H7 (cell line): Measurements from ENCODE around the gene EIF5A. TPM values are rescaled to one million over a fixed set of nuclear protein-coding genes. Genes with fewer than 3 reads are reported as not detected.

Experiments used
- DNase-seq: peaks from one replicate; pipeline ENCODE4 v3.0.0; 2012
- H3K27me3 ChIP-seq: 2 replicates; pipeline ENCODE4 v1.6.0; 2011; ENCODE audit warnings: mild to moderate bottlenecking, low read length; ENCODE audit not compliant: control insufficient read depth, insufficient read depth
- H3K36me3 ChIP-seq: replicated peaks from 2 replicates; pipeline ENCODE4 v1.5.1; 2011; ENCODE audit warnings: low read length; ENCODE audit not compliant: control insufficient read depth, insufficient read depth
- H3K4me3 ChIP-seq: 2 replicates; pipeline ENCODE4 v1.5.1; 2011; ENCODE audit warnings: low read depth, mild to moderate bottlenecking, control low read depth, low read length, moderate library complexity; ENCODE audit not compliant: insufficient read depth
- total RNA-seq: library from RNA; depleted of rRNA; stranded (reverse); fragments of >200 nt; shearing (Covaris generic); gene quantifications from 2 replicates; pipeline ENCODE4 v1.2.3, GENCODE V29; 2014

Gene EIF5A
- total RNA-seq, 1 experiment from 2014 or later: 1,116 TPM

- H3K36me3 ChIP-seq: no peaks in the 10 kb centered on the region; the same call in 1 of the 2 replicates
- no peak overlapping the region for H3K4me3 ChIP-seq
- peaks cover 5% of the 10 kb centered on the region; the same call in 1 of the 2 replicates for H3K27me3 ChIP-seq
- DNase-seq: peak; percentile 57
These were observed 39.6 kb downstream of the EIF5A start for GRCh38 chr17:7346761-7347614.

DNA sequence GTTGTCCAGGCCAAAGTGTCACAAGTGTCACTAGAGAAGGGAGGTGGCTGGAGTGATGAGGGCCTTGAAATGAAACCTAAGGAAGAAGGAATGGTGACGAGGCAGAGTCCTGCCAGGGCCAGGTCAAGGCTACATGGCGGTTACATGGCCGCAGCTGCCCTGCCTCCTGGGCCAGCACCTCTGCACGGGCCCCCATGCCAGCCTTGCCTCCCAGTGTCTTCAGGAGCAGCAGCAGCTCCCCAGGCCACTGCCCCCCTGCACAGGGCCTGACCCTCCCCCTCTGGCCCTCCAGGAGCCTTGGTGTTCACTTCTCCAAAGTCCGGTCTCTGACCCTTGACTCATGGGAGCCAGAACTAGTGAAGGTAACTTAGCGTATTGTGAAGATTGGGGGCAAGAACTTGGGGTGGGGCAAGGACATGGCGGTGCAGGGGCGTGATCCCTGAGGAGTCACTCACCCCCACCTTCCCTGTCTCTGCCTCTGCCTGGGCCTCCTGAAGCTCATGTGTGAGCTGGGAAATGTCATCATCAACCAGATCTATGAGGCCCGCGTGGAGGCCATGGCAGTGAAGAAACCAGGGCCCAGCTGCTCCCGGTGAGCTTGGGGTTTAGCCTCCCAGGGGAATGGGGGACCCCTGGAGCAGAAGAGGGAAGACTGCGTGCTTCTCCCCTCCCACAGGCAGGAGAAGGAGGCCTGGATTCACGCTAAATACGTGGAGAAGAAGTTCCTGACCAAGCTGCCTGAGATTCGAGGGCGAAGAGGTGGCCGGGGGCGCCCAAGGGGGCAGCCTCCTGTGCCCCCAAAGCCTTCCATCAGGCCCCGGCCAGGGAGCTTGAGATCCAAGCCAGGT is 40.4 kb downstream of the EIF5A start:
- Histone ChIP-seq H3K36me3 (no peaks in the 10 kb centered on the region; the same call in 1 of the 2 replicates), H3K4me3 (no peak overlapping the region), H3K27me3 (peaks cover 5% of the 10 kb centered on the region; the same call in 1 of the 2 replicates)
- no peak for DNase-seq

DNA sequence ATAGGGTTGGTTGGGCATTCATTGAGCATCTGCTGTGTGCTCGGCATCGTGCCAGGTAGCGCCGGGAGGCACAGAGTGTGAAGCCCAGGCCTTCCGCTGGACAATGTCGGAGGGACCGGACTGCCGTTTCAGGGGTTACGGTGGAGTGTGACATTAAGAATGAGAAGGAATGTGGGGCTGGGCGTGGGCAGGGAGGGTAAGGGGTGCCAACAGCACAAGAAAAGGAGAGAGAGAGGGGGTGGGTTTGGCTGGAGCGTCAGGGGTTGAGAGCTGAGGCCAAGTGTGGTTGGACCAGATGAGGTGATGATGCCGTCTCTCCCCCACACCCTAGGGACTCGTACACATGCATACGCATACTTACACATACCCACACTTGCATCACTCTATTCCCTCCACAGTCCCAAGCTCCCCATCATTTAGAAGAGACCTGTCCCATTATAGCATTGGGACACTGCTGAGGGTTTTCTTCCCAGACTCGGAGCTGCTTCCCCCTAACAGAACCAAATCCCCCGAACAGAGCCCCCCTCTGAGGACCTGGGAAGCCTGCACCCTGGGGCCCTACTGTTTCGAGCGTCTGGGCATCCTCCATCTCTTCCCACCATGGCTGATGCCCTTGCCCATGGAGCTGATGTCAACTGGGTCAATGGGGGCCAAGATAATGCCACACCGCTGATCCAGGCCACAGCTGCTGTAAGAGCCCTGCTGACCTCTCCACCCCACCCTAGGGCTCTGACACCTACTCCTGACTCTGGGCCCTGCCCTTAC is 41.2 kb downstream of the EIF5A start:
- Histone ChIP-seq H3K36me3 (no peaks in the 10 kb centered on the region; the same call in 1 of the 2 replicates), H3K4me3 (no peak overlapping the region), H3K27me3 (peaks cover 5% of the 10 kb centered on the region; the same call in 1 of the 2 replicates)
- DNase-seq: no peak

DNA sequence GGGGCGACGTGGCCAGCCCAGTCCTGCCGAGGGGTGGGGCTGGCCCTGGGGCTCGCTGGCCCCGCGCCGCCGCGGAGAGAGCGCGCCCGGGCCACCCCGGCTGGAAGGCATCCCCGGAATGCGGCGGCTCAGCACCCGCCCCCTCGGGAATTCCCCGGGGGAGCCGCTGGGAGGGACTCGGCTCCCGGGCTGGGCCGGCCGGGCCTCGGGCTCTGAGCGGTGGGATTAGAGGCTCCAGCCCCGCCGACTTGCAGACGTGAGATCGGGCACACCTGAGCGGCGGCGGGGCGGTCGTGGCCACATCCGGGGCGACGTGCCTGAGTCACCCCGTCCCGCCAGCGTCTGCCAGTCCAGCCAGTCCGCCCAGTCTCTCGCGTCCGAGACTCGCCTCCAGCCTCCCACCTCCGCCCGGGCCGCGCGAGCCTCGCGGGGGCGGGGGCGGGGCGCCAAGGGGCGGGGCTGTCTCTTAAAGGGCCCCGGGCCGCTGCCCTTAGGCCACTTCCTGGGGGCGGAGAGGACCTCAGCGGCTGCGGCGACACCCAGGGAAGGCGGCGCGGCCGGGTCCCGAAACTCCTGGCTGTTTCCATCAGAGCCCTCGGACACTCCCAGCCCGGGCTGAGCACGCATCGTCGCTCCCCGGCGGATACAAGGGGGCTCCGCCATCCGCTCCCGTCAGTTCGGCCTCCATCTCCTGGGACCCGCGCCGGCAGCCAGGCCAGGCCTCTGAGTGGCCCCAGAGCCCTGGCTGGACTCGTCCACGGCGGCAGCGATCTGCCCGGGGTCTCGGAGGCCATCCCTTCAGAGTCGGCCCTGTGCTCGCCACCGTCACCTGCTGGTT is 44.5 kb downstream of the EIF5A start, which contains the start of gene KCTD11:
TSS of gene KCTD11 (plus strand) at position 498 of the 838 bp plus-strand sequence.
- Histone ChIP-seq H3K36me3 (no peaks in the 10 kb centered on the region), H3K4me3 (peak within 1 kb of the TSS; percentile 76), H3K27me3 (peaks cover 5% of the 10 kb centered on the region; the same call in 1 of the 2 replicates)
- peak; percentile 99 for DNase-seq

DNA sequence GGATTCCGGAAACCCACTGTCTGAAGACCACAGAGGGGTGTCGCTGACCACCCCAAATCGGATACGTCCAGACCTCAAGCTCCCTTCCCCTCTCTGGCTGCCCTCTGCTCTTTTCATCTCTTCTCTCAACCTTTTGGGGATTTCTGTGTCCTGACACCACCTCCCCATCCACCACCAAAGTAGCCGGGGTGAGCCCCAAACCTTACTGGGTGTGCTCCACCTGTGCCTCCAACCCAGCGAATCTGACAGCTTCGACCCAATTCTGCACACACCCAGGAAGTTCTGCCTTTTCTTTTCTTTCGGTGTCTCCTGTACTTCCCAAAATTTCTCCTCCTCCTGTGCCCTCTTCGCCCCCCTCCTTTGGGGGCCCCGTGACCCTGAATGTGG is 45.1 kb downstream of the EIF5A start:
- Histone ChIP-seq H3K4me3 (peak overlapping the region; percentile 76), H3K27me3 (peaks cover 5% of the 10 kb centered on the region; the same call in 1 of the 2 replicates), H3K36me3 (no peaks in the 10 kb centered on the region)
- no peak for DNase-seq

- no peak overlapping the region for H3K4me3 ChIP-seq
- peaks cover 5% of the 10 kb centered on the region; the same call in 1 of the 2 replicates for H3K27me3 ChIP-seq
- DNase-seq: peak; percentile 55
- no peaks in the 10 kb centered on the region for H3K36me3 ChIP-seq
These were observed 45.6 kb downstream of the EIF5A start for GRCh38 chr17:7352910-7353635.

- Histone ChIP-seq H3K27me3 (peaks cover 5% of the 10 kb centered on the region; the same call in 1 of the 2 replicates), H3K4me3 (no peak overlapping the region), H3K36me3 (no peaks in the 10 kb centered on the region)
- DNase-seq: peak; percentile 46
These were observed 46.9 kb downstream of the EIF5A start for GRCh38 chr17:7354262-7354843.

DNA sequence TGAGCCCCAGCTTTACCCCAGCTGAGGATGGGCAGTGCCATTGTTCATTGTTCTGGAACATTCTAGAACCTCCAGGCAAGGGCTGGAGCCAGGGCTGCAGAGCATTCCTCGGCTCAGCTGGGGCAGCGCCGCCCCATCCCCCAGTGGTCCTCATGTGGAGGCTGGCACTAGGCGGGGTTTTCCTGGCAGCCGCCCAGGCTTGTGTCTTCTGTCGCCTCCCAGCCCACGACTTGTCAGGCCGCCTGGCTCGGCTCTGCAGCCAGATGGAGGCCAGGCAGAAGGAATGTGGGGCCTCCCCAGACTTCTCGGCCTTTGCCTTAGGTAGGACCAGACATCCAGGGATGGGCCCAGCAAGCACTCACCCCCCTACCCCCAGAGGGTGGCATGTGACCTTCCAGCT is 47.6 kb downstream of the EIF5A start, which contains the start of gene TMEM95:
TSS of gene TMEM95 (plus strand) at position 104 of the 400 bp plus-strand sequence. CDS start at position 153, 49 bp downstream.
- no peak within 1 kb of the TSS for H3K4me3 ChIP-seq
- H3K27me3 ChIP-seq: peaks cover 5% of the 10 kb centered on the region; the same call in 1 of the 2 replicates
- H3K36me3 ChIP-seq: no peaks in the 10 kb centered on the region
- DNase-seq: peak; percentile 44

DNA sequence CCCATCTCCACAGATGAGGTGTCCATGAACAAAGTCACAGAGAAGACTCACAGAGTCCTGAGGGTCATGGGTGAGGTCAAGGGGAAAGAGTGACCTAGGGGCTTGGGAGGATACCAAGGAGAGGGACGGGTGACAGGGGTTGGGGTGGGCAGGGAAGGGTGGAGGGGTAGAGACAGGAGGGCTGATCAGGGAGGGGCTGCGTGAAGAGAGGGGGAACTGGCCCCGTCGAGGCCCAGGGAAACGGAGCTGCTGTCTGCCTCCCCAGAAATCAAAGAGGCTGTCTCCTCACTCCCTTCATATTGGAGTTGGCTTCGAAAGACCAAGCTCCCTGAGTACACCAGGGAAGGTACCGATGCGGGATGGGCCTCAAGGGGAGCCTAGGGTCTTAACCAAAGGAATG is 48.1 kb downstream of the EIF5A start:
- no peak for DNase-seq
- H3K27me3 ChIP-seq: peaks cover 5% of the 10 kb centered on the region; the same call in 1 of the 2 replicates
- no peaks in the 10 kb centered on the region for H3K36me3 ChIP-seq
- no peak overlapping the region for H3K4me3 ChIP-seq

DNA sequence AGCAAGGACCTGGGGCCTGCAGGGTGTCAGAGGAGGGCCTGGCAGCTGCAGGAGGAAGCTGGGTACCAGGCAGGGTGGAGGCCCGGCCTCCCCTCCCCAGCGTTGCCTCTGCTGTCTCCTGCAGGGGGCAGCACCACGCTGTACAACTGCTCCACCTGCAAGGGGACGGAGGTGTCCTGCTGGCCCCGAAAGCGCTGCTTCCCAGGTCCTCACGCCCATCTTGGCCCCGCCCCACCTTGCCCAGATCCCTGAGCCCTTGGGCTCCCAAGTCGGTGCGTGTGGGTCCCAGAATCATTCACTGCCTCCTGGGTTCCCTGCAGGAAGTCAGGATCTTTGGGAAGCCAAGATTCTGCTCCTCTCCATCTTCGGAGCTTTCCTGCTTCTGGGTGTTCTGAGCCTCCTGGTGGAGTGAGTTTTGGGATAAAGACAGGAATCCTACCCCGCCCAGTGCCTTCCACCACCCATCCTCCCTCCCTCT is 48.7 kb downstream of the EIF5A start:
- Histone ChIP-seq H3K27me3 (peaks cover 2% of the 10 kb centered on the region; the same call in 1 of the 2 replicates), H3K36me3 (no peaks in the 10 kb centered on the region), H3K4me3 (peak overlapping the region; percentile 9; the same call in 1 of the 2 replicates)
- DNase-seq: peak; percentile 97

- no peak overlapping the region for H3K4me3 ChIP-seq
- H3K27me3 ChIP-seq: no peaks in the 10 kb centered on the region; the same call in 1 of the 2 replicates
- DNase-seq: peak; percentile 36
- H3K36me3 ChIP-seq: no peaks in the 10 kb centered on the region
These were observed 49.3 kb downstream of the EIF5A start for GRCh38 chr17:7356756-7357155.

GRCh38 chr17:7357381-7357780 is 50.0 kb downstream of the EIF5A start:
- no peak overlapping the region for H3K4me3 ChIP-seq
- no peak for DNase-seq

More at GRCh38 chr17:7357381-7357780, 50.0 kb downstream of the EIF5A start:
- Histone ChIP-seq H3K27me3 (no peaks in the 10 kb centered on the region; the same call in 1 of the 2 replicates), H3K36me3 (no peaks in the 10 kb centered on the region)
